ENCODE data around the gene ZFAND5. TPM values are rescaled to one million over a fixed set of nuclear protein-coding genes. Genes with fewer than 3 reads are reported as not detected.

ZFAND5 gene
- total RNA-seq, 1 donor from 2014 or later, result 183 TPM

DNA sequence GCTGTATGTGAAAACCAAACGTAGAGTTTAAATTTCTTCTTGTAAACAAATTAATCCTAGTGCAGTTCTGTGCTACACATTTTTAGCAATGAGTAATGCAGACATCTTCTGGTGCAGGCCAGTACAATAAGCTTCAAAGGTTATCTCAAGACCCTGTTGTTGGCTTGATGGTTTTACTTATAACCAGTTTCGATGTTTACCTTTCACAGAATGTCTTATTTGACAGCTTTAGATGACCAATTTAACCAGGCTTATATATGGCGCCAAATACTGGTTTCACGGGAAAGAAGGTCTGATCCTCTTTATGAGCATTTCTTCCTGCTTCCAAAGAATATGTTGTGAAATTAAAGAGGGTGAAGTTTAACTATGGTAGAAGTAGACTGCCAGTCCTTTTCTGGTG lies 9.9 kb downstream of the ZFAND5 start:
- Mint-ChIP-seq H3K27me3 (no peaks in the 10 kb centered on the region), H3K9me3 (ENCODE audit: low read depth) (no peaks in the 10 kb centered on the region), H3K4me3 (ENCODE audit: low read depth) (no peak overlapping the region), H3K4me1 (ENCODE audit: low read depth) (peaks cover 59% of the 10 kb centered on the region), H3K36me3 (ENCODE audit: insufficient read depth) (peaks cover 47% of the 10 kb centered on the region), H3K27ac (peak overlapping the region; percentile 71)
- no peak for DNase-seq (ENCODE audit: low spot score, unreplicated experiment)
- TF ChIP-seq, protein P1, sequence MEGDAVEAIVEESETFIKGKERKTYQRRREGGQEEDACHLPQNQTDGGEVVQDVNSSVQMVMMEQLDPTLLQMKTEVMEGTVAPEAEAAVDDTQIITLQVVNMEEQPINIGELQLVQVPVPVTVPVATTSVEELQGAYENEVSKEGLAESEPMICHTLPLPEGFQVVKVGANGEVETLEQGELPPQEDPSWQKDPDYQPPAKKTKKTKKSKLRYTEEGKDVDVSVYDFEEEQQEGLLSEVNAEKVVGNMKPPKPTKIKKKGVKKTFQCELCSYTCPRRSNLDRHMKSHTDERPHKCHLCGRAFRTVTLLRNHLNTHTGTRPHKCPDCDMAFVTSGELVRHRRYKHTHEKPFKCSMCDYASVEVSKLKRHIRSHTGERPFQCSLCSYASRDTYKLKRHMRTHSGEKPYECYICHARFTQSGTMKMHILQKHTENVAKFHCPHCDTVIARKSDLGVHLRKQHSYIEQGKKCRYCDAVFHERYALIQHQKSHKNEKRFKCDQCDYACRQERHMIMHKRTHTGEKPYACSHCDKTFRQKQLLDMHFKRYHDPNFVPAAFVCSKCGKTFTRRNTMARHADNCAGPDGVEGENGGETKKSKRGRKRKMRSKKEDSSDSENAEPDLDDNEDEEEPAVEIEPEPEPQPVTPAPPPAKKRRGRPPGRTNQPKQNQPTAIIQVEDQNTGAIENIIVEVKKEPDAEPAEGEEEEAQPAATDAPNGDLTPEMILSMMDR (IDR thresholded peaks at IDR 0.05; ENCODE audit: unreplicated experiment), result no peak

DNA sequence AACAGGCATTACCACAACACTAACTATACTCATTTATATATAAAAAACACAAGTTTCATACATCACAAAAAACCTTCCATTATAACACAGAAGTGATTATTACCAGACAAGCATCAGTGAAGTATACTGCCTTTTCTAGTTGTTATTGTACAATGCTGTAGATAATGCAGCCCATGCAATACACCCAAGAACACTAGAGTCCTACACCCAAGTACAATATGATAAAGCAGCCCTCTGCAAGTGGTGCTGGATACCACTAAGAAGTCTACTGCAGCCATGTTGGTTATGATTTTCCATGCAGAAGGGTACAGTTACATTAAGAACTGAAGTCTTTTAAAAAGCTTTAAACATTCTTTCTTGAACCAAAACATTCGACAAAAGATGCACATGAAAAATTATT lies 10.3 kb downstream of the ZFAND5 start:
- Mint-ChIP-seq H3K27ac (no peak overlapping the region), H3K4me3 (ENCODE audit: low read depth) (no peak overlapping the region), H3K4me1 (ENCODE audit: low read depth) (peaks cover 55% of the 10 kb centered on the region), H3K36me3 (ENCODE audit: insufficient read depth) (peaks cover 46% of the 10 kb centered on the region), H3K9me3 (ENCODE audit: low read depth) (no peaks in the 10 kb centered on the region), H3K27me3 (no peaks in the 10 kb centered on the region)
- no peak for DNase-seq (ENCODE audit: low spot score, unreplicated experiment)
- TF ChIP-seq, protein P1 (IDR thresholded peaks at IDR 0.05; ENCODE audit: unreplicated experiment), result no peak

GRCh38 chr9:72353455-72354116 lies 11.4 kb downstream of the ZFAND5 start:
- DNase-seq (ENCODE audit: low spot score, unreplicated experiment), result no peak
- Mint-ChIP-seq H3K4me3 (ENCODE audit: low read depth) (no peak overlapping the region), H3K27me3 (no peaks in the 10 kb centered on the region), H3K36me3 (ENCODE audit: insufficient read depth) (peaks cover 43% of the 10 kb centered on the region), H3K27ac (peak overlapping the region; percentile 56), H3K9me3 (ENCODE audit: low read depth) (no peaks in the 10 kb centered on the region), H3K4me1 (ENCODE audit: low read depth) (peaks cover 47% of the 10 kb centered on the region)
- TF ChIP-seq, protein P1 (IDR thresholded peaks at IDR 0.05; ENCODE audit: unreplicated experiment), result no peak

DNA sequence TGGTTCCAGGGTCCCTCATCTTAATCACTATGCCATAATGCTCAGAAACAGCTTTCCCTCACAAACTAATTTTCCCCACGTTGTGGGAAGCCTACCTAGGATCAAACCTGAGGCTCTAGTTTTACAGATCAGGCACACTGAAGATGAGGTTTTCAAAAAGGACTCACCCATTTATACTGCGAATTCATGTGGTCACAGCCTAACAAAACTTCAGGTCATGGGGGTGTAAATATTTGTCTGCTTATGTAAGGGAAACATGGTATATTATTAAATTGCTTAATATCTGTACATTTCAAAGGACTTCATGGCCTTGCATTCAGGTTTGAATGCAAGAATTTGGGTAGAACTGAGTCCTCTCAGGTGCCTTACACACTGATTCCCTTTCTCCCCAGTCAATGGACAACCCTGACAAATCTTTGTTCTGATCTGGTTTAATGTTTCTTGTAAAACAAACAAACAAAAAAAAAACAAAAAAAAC lies 12.1 kb downstream of the ZFAND5 start:
- Mint-ChIP-seq H3K4me3 (ENCODE audit: low read depth) (no peak overlapping the region), H3K27ac (peak overlapping the region; percentile 56), H3K36me3 (ENCODE audit: insufficient read depth) (peaks cover 40% of the 10 kb centered on the region), H3K9me3 (ENCODE audit: low read depth) (no peaks in the 10 kb centered on the region), H3K4me1 (ENCODE audit: low read depth) (peaks cover 42% of the 10 kb centered on the region), H3K27me3 (no peaks in the 10 kb centered on the region)
- no peak for DNase-seq (ENCODE audit: low spot score, unreplicated experiment)
- TF ChIP-seq, protein P1 (IDR thresholded peaks at IDR 0.05; ENCODE audit: unreplicated experiment), result no peak

- Mint-ChIP-seq H3K9me3 (ENCODE audit: low read depth) (no peaks in the 10 kb centered on the region), H3K4me3 (ENCODE audit: low read depth) (no peak overlapping the region), H3K4me1 (ENCODE audit: low read depth) (peaks cover 30% of the 10 kb centered on the region), H3K27me3 (no peaks in the 10 kb centered on the region), H3K27ac (no peak overlapping the region), H3K36me3 (ENCODE audit: insufficient read depth) (peaks cover 33% of the 10 kb centered on the region)
- DNase-seq (ENCODE audit: low spot score, unreplicated experiment), result no peak
- TF ChIP-seq, protein P1 (IDR thresholded peaks at IDR 0.05; ENCODE audit: unreplicated experiment), result no peak
Observed at GRCh38 chr9:72351538-72352453, 13.2 kb downstream of the ZFAND5 start.

Data from progenitor cell of endocrine pancreas (in vitro differentiated cells).